ENCODE data around the gene CCDC9.

- TF ChIP-seq POLR2A (IDR thresholded peaks at IDR 0.05; ENCODE audit: low read length) (no peak), GATA1 (IDR thresholded peaks at IDR 0.05; ENCODE audit: low read depth, low read length) (no peak)
These were observed 23.7 kb upstream of the CCDC9 start for GRCh38 chr19:47232422-47233211.

Measured in erythroblast (primary cell).